Amygdala (tissue), 56 donors: ENCODE data around the gene RAC3.

ENCODE experiments used
- DNase-seq, 56 donors: peaks; one replicate each; lab custom pipeline; 2025; lab: John Stamatoyannopoulos, UW

Gene RAC3

DNA sequence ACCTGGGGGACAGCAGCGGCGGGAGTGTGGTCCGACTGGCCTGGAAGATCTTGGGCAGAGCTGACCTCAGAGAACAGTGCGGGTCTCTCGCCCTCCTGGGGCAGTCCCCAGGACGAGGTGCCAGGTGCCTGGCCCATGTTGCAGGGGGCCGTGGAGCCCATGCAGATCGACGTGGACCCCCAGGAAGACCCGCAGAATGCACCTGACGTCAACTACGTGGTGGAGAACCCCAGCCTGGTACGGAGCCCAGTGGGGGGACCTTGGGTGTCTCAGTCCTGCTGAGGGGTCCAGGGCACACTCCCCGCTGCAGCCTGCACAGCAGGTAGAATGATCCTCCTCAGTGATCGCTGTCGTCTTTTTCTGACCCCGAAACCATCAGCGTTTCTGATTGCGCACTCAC lies 21.7 kb downstream of the RAC3 start:
- no peak for DNase-seq

GRCh38 chr17:82053556-82054263 lies 22.2 kb downstream of the RAC3 start:
- DNase-seq, result no peak

- no peak for DNase-seq
Measured at GRCh38 chr17:82054351-82055022, 23.0 kb downstream of the RAC3 start.

DNA sequence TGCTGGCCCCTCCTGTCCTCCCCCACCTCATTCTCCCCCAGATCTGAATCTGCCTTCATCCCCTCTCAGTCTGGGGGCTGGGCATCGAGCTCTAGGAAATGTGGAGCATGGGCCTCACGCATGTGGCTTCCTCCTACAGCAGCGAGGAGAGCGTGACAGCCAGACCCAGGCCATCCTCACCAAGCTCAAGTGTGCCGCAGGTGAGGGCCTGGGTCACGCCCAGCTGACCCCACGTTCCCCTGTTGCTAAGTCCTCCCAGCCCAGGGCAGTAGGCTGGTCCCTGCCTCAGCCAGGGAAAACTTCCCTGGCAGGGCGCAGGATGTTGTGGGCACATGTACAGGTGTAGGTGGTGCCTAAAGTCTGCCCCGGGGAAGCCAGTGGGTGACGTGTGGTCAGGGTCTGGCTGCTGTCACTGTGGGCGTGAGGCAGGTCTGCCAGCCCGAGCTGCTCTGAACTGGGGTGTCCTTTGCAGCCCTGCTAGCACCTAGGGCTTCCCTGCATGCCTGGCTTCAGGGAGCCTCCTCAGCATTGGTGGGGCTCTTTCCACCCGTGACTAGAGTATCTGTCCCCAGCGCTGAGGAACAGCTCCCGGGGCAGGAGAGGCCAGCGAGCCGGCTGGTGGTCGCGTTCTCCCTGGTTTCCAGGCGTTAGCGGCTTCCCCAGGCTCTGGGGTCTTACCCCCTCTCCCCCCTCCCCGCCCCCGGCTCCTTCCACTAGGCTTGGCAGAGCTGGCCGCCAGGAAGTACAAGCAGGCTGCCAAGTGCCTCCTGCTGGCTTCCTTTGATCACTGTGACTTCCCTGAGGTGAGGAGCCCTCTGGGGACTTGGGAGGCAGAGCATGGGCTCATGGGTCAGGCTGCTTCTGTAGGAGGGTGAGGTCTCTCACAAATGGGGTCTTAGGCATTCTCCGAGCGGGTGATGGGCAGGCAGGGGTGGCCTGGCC lies 23.8 kb downstream of the RAC3 start:
- no peak for DNase-seq

DNA sequence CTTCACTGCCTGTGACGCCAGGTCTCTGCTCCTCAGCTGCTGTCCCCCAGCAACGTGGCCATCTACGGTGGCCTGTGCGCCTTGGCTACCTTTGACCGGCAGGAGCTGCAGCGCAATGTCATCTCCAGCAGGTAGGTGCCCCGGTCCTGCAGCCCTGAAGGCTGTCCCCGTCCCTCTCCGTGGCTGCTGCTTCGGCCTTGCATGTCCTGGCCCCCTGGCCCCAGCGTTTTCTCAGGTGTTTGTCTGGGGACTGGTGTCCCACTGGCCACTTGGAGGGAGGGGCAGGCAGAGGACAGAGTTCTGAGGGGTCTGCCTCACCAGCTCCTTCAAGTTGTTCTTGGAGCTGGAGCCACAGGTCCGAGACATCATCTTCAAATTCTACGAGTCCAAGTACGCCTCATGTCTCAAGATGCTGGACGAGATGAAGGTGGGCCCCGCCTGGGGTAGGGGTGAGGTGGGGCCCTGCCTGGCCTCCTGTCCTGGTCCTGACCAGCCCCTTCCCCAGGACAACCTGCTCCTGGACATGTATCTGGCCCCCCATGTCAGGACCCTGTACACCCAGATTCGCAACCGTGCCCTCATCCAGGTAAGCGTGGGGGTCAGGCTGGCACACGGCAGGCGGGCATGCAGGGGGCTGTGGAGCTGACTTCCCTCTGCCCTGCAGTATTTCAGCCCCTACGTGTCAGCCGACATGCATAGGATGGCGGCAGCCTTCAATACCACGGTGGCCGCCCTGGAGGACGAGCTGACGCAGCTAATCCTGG lies 24.7 kb downstream of the RAC3 start:
- DNase-seq, result no peak

- no peak for DNase-seq
Measured at GRCh38 chr17:82056729-82057621, 25.5 kb downstream of the RAC3 start.

- no peak for DNase-seq
Measured at GRCh38 chr17:82058230-82058854, 26.9 kb downstream of the RAC3 start.

DNA sequence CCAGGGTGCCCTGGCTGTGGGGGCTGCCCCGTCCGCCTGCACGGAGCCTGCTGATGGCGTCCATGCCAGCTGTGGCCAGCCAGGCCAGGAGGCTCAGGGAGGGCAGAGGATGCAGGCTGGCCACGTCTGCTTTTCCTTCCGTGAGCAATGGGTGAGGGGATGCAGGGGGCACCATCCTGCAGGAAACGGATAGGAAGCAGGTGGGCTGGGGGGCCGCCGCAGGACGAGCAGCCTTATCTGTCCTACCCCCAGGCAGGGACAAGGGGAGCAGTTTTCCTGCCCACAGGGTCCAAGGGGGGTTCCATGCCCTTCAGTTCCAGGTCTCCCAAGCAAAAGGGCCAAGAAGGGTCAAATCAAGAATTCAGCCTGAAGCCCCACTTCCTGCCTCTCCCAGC lies 27.4 kb downstream of the RAC3 start:
- no peak for DNase-seq

DNA sequence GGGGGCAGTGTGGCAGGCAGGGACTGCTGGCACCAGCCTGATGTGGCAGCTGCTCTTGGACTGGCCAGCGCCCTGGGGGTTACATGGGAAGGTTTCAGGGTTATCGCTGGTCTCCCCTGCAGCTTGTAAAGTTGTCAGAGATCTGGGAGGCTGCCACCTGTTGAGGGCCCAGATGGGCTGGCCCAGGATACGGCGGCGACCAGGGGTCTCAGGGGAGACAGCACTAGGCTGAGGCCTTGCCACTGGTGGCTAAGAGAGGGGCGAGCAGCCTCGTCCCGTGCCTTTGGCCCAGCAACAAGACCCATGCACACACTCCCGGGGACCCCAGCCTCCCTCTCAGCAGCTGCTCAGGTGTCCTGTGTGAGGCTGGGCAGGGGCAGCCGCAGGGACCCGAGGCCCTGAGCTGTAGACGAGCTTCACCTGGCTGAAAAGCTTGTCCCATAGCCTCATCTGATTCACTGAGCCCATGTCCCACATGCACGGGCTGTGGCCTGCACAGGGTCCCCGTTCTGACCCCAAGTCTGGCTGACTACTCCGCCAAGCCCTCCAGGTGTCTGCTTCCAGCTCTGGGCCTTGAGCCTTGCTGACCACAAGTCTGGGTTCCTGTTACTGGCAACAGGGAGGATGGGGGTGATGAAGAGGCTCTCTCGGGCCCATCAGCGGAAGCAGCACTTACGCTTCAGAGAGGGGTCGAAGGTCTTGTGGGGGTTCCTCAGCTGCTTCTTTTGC lies 28.0 kb downstream of the RAC3 start:
- DNase-seq, result no peak

GRCh38 chr17:82060001-82060380 lies 28.5 kb downstream of the RAC3 start:
- no peak for DNase-seq

GRCh38 chr17:82060614-82061013 lies 29.1 kb downstream of the RAC3 start:
- no peak for DNase-seq

DNA sequence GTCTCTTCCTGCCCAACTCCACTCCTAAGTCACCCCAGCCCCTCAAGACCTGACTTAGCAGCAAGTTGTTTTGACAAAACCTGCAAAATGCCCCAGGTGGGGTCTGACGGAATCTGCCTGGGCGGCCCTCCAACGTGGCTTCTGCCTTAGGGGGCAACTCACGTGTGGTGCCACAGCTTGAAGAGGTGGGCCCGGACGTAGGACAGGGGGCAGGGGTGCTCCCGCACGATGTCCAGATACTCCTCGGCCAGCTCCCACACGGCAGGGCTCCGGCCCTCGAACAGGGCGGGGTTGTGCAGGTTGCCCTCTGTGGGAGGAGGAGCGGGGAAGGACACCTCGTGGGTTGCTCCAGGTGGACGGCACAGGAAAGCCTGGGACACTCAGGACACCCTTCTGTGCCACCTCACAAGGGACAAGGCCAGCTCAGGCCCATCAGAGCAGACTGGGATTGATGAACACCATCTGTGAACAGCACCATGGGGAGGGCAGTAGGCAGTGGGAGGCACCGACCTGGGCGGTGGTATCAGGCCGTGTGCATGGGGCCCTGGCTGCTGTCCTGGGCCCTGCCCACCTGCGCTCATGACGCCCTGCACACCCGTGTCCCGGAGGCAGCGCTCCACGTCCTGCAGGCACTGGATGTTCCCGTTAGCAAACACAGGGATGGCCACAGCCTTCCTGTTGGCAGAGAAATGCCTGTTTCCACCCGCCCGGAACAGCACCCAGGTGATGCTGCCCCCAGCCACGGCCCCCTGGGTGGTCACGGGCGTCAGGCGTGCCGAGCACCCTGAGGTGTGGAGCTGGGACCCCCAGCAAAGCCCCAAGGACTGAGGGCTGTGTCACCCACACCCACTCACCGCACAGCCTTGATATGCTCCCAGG lies 29.8 kb downstream of the RAC3 start:
- DNase-seq, result no peak

DNA sequence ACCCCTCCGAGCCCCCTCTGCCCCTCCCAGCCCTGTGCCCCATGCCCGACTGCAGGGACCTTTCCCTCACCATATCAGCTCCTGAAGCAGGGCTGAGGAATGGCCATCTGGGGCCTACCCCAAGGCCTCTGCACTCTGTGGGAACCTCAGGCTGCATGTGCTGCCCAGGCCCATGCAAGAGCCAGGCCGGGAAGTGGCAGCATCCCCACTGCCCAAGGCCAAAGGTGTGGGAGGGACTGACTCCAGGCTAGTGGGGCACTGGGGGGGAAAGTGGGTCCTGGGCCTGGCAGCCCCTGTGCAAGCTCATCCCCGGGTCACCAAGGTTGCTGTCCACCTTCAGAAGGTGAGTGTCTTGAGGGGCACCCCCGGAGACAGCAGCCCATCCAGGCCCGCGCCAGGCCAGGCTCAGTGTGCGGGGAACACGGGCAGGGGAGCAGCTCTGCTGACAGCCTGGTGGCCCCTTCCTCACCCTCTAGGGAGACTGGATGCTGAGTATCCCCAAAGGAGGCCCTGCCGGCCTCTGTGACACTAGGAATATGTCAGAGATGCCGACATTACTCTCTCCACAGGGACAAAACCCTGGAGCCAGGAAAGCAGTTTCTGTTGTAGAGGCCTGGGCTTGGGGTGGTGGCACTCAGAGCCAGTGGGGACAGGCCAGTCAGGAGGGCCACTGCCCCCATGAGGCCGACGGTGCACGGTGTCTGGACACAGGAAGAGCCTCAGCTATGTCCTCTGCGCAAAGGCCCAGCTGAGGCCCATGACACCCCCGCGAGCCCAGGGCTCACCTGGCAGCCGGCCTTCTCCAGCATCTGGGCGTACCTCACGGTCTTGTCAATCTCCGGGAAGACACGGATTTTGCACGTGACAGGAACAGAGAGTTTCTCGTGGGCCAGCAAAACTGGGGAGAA lies 30.9 kb downstream of the RAC3 start:
- DNase-seq, result no peak

- DNase-seq, result no peak
Measured at GRCh38 chr17:82062984-82063368, 31.5 kb downstream of the RAC3 start.

- DNase-seq, result no peak
Measured at GRCh38 chr17:82063424-82064415, 32.2 kb downstream of the RAC3 start.
